K562 (cell line): ENCODE measurements around the gene ZNF343. TPM values are rescaled to one million over a fixed set of nuclear protein-coding genes. Genes with fewer than 3 reads are reported as not detected.

Source experiments
- ATF6 ChIP-seq: sonication (generic); formaldehyde crosslinking; IDR thresholded peaks from 2 replicates; pipeline ENCODE4 v1.4.0; 2020; ENCODE audit warnings: mild to moderate bottlenecking, missing genetic modification reagents
- CHD2 ChIP-seq: IDR thresholded peaks from 2 replicates; pipeline ENCODE4 v1.6.1; 2011; ENCODE audit warnings: low read depth, low read length
- CHD7 ChIP-seq: fragments of 200-600 bp; sonication (generic); IDR thresholded peaks from one replicate; pipeline ENCODE4 v1.6.1; 2012; ENCODE audit warnings: mild to moderate bottlenecking, low read depth, low read length, inconsistent platforms
- MYC ChIP-seq, 2 experiments: fragments of 250-450 bp in 1 of 2; sonication (Bioruptor Pico) in 1 of 2; IDR thresholded peaks; 2 replicates each; pipeline versions ENCODE4 v1.5.1 to v1.6.1; 2012 to 2021; ENCODE audit warnings: low read depth in 2 of 2, borderline replicate concordance in 1 of 2, improper control_type of control experiment in 1 of 2, low read length in 1 of 2, mild to moderate bottlenecking in 1 of 2, moderate library complexity in 1 of 2
- NFIC ChIP-seq: fragments of 450-650 bp; IDR thresholded peaks from 2 replicates; pipeline ENCODE4 v1.6.1; 2017; ENCODE audit warnings: mild to moderate bottlenecking, inconsistent platforms
- POU5F1 ChIP-seq: fragments of 150-350 bp; IDR thresholded peaks from 2 replicates; pipeline ENCODE4 v1.6.1; 2014; ENCODE audit warnings: borderline replicate concordance, low read length, low read depth, mild to moderate bottlenecking; ENCODE audit not compliant: partially characterized antibody
- PTRF ChIP-seq: fragments of 450-650 bp; IDR thresholded peaks from 2 replicates; pipeline ENCODE4 v1.6.1; 2016; ENCODE audit warnings: mild to moderate bottlenecking, missing genetic modification characterization, missing compliant biosample characterization
- ZBTB12 ChIP-seq: fragments of 250-450 bp; sonication (Bioruptor Pico); IDR thresholded peaks from 2 replicates; pipeline ENCODE4 v1.4.0; 2020
- ZC3H4 ChIP-seq: sonication (generic); formaldehyde crosslinking; IDR thresholded peaks from 2 replicates; pipeline ENCODE4 v1.9.0; 2021; ENCODE audit warnings: missing genetic modification reagents, borderline replicate concordance
- polyA plus RNA-seq, 8 experiments: library from polyadenylated mRNA; depleted of rRNA in 4 of 8; stranded (reverse) in 5 of 8; unstranded in 3 of 8; fragments of >200 nt; fragmentation: Nextera tagmentation in 2 of 8; fragmentation: Illumina TruSeq in 1 of 8; extraction: Ambion mirVana in 2 of 8; extraction: Trizol in 1 of 8; gene quantifications; 2 replicates each; pipeline versions ENCODE4 v1.2.1 to v1.2.3, GENCODE V29; 2011 to 2014; ENCODE audit warnings: inconsistent platforms in 1 of 8, missing spikeins in 1 of 8
- total RNA-seq, 7 experiments: library from RNA; depleted of rRNA in 6 of 7; stranded (reverse); fragments of >200 nt in 6 of 7; fragmentation: Illumina TruSeq in 2 of 7; extraction: Trizol in 2 of 7; gene quantifications; 2 replicates each; pipeline versions ENCODE4 v1.2.1 to v1.2.3, GENCODE V29; 2011 to 2021; ENCODE audit warnings: low replicate concordance in 1 of 7

ZNF343 gene
- total and polyA plus RNA-seq, 9 of the 15 experiments (the other 6 are each of a cell fraction or from before 2014, with no cell fraction given), result 1.4 to 9.8 (median 6.4) TPM

- TF ChIP-seq CHD7, result peak; percentile 54
- TF ChIP-seq ZC3H4 (CRISPR knock-in tag), result no peak
- peak; percentile 60; the same call in 1 of the 2 replicates for TF ChIP-seq CHD2
- no peak for TF ChIP-seq ZBTB12 (CRISPR knock-in tag)
- 0 out of 2 replicates have a peak, but pooled peaks have one; percentile 14 for TF ChIP-seq NFIC
- TF ChIP-seq PTRF (tag), result no peak
- peak; percentile 42; the same call in 1 of the 2 replicates for TF ChIP-seq MYC (IDR thresholded peaks at IDR 0.05; ENCODE audit: low read depth, low read length)
- TF ChIP-seq MYC (CRISPR knock-in tag; IDR thresholded peaks at IDR 0.05; ENCODE audit: borderline replicate concordance, low read depth), result no peak
- TF ChIP-seq POU5F1, result no peak
- no peak for TF ChIP-seq ATF6 (CRISPR knock-in tag)
Measured at GRCh38 chr20:2523919-2524708, 15.4 kb upstream of the ZNF343 start (continued).
